ENCODE results near the gene AMFR. TPM values are rescaled to one million over a fixed set of nuclear protein-coding genes. Genes with fewer than 3 reads are reported as not detected.

AMFR gene
- total RNA-seq, 1 experiment from 2014 or later, result 66.3 TPM

DNA sequence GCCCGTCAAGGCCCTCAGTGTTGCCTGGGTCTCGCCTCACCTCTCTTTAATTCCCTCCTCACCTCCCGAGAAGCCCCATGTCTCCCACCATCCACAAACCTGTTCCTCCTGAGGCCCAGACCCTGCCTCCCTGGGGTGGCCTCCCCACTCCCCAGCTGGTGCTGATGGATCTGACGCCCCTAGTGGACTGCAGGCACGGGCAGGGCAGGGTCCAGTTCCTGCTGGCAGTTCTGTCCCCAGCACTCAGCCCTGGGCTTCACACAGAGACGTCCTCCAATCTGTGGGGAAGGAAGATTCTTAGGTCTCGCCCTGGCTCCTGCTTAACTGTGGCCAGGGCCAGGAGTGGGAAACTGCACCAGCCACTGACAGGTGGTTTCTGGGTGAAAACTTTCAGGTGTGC lies 108.8 kb downstream of the AMFR start:
- H3K9me3 ChIP-seq (ENCODE audit: control insufficient read depth in 1 of 2, insufficient read depth in 1 of 2, low read depth in 1 of 2, low read length in 2 of 2), result no peaks in the 10 kb centered on the region
- no TSS peak for BruUV-seq (replicated peaks)
- H3K79me2 ChIP-seq (ENCODE audit: insufficient read depth, low read length), result no peaks in the 10 kb centered on the region
- H3K4me1 ChIP-seq (ENCODE audit: control insufficient read depth in 1 of 2, insufficient read depth in 2 of 2, low read length in 2 of 2), result peaks cover 4 to 5% of the 10 kb centered on the region in 2 experiments
- no peak overlapping the region for H2AFZ ChIP-seq (ENCODE audit: low read depth, low read length, poor library complexity, severe bottlenecking)
- intact Hi-C loops (cut with micrococcal nuclease), result no loop called here
- no peaks in the 10 kb centered on the region for H3K9me2 ChIP-seq (ENCODE audit: insufficient read depth)
- H3K9ac ChIP-seq (ENCODE audit: low read length), result no peak overlapping the region
- ATAC-seq, result no peak
- H3K4me2 ChIP-seq (ENCODE audit: low read length), result no peak overlapping the region
- ChIA-PET POLR2A (no interaction called here), RAD21 (ENCODE audit: low non-redundant PET in 1 of 2, low total read pairs in 2 of 2, uncharacterized antibody in 2 of 2, unreplicated experiment in 2 of 2) (no interaction called here), CTCF (no interaction called here)
- no peaks in the 10 kb centered on the region for H4K20me1 ChIP-seq (ENCODE audit: insufficient read depth)
- H3K27me3 ChIP-seq (ENCODE audit: insufficient read depth, low read length), result no peaks in the 10 kb centered on the region
- DNase-seq (ENCODE audit: low read depth, low spot score), result no peak
- TF ChIP-seq, protein P1, sequence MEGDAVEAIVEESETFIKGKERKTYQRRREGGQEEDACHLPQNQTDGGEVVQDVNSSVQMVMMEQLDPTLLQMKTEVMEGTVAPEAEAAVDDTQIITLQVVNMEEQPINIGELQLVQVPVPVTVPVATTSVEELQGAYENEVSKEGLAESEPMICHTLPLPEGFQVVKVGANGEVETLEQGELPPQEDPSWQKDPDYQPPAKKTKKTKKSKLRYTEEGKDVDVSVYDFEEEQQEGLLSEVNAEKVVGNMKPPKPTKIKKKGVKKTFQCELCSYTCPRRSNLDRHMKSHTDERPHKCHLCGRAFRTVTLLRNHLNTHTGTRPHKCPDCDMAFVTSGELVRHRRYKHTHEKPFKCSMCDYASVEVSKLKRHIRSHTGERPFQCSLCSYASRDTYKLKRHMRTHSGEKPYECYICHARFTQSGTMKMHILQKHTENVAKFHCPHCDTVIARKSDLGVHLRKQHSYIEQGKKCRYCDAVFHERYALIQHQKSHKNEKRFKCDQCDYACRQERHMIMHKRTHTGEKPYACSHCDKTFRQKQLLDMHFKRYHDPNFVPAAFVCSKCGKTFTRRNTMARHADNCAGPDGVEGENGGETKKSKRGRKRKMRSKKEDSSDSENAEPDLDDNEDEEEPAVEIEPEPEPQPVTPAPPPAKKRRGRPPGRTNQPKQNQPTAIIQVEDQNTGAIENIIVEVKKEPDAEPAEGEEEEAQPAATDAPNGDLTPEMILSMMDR (IDR thresholded peaks at IDR 0.05 in 2 of 3, conservative IDR thresholded peaks at IDR 0.05 in 1 of 3; ENCODE audit: borderline replicate concordance in 1 of 3, insufficient read depth in 1 of 3, low read depth in 2 of 3, low read length in 2 of 3), result 0 out of 6 replicates have a peak, but pooled peaks of 1 of the 3 experiments have one; percentile 7
- TF ChIP-seq POLR2A (IDR thresholded peaks at IDR 0.05; ENCODE audit: borderline replicate concordance, extremely low read depth, insufficient read depth, insufficient read length), result no peak
- no peaks in the 10 kb centered on the region for H3K36me3 ChIP-seq (ENCODE audit: control insufficient read depth in 1 of 2, insufficient read depth in 2 of 2, low read length in 2 of 2)
- no peak overlapping the region for H3K4me3 ChIP-seq (replicated peaks in 1 of 2; ENCODE audit: low read depth in 1 of 2, low read length in 2 of 2)
- no peak overlapping the region for H3K27ac ChIP-seq (ENCODE audit: low read depth, low read length)

DNA sequence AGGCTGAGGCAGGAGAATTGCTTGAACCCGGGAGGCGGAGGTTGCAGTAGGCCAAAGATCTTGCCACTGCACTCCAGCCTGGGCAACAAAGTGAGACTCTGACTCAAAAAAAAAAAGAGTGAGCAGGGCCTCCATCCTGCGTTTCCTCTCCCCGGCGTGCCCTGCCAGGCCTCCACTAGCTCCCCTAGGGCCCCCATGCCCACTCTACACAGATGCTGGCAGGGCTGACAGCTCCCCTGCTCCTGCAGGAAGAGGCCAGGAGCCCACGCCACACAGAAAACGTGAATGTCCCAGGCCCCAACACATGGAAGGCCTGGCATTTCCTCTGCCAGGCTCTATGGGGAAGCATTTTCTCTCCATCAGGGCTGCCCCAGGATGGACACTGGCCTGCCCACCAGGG lies 109.4 kb downstream of the AMFR start:
- Histone ChIP-seq H3K4me3 (replicated peaks in 1 of 2; ENCODE audit: low read depth in 1 of 2, low read length in 2 of 2) (no peak overlapping the region), H3K27me3 (ENCODE audit: insufficient read depth, low read length) (no peaks in the 10 kb centered on the region), H3K36me3 (ENCODE audit: control insufficient read depth in 1 of 2, insufficient read depth in 2 of 2, low read length in 2 of 2) (no peaks in the 10 kb centered on the region), H4K20me1 (ENCODE audit: insufficient read depth) (no peaks in the 10 kb centered on the region), H2AFZ (ENCODE audit: low read depth, low read length, poor library complexity, severe bottlenecking) (no peak overlapping the region), H3K4me1 (ENCODE audit: control insufficient read depth in 1 of 2, insufficient read depth in 2 of 2, low read length in 2 of 2) (peaks cover 4 to 5% of the 10 kb centered on the region in 2 experiments), H3K9me2 (ENCODE audit: insufficient read depth) (no peaks in the 10 kb centered on the region), H3K4me2 (ENCODE audit: low read length) (no peak overlapping the region), H3K27ac (ENCODE audit: low read depth, low read length) (no peak overlapping the region), H3K79me2 (ENCODE audit: insufficient read depth, low read length) (no peaks in the 10 kb centered on the region), H3K9ac (ENCODE audit: low read length) (no peak overlapping the region), H3K9me3 (ENCODE audit: control insufficient read depth in 1 of 2, insufficient read depth in 1 of 2, low read depth in 1 of 2, low read length in 2 of 2) (no peaks in the 10 kb centered on the region)
- ChIA-PET CTCF (no interaction called here), POLR2A (no interaction called here), RAD21 (ENCODE audit: low non-redundant PET in 1 of 2, low total read pairs in 2 of 2, uncharacterized antibody in 2 of 2, unreplicated experiment in 2 of 2) (no interaction called here)
- BruUV-seq (replicated peaks), result no TSS peak
- TF ChIP-seq, protein P1 (IDR thresholded peaks at IDR 0.05 in 2 of 3, conservative IDR thresholded peaks at IDR 0.05 in 1 of 3; ENCODE audit: borderline replicate concordance in 1 of 3, insufficient read depth in 1 of 3, low read depth in 2 of 3, low read length in 2 of 3), result no peak
- intact Hi-C loops (cut with micrococcal nuclease), result no loop called here
- no peak for DNase-seq (ENCODE audit: low read depth, low spot score)
- no peak for ATAC-seq

All from HCT116 (cell line).